Spleen (tissue), 7 donors: Measurements from ENCODE around the gene SLIT3.

Experiments used
- POLR2A ChIP-seq, 3 donors: fragments of 450-650 bp; IDR thresholded peaks; one replicate each; pipeline ENCODE4 v1.5.1; 2017; ENCODE audit warnings: antibody characterized with exemption in 3 of 3, mild to moderate bottlenecking in 1 of 3
- POLR2AphosphoS5 ChIP-seq, 3 donors: sonication (generic); formaldehyde crosslinking; IDR thresholded peaks; one replicate each; pipeline ENCODE4 v1.5.1; 2017; ENCODE audit warnings: antibody characterized with exemption in 3 of 3
- TF ChIP-seq, protein P1 (sequence below), 11 experiments: fragments of 200-600 bp in 7 of 11; fragments of 450-650 bp in 4 of 11; sonication (generic) in 4 of 11; IDR thresholded peaks in 8 of 11; conservative IDR thresholded peaks in 3 of 11; 1 replicate in 7 of 11; 2 replicates in 4 of 11; pipeline versions ENCODE4 v1.4.0 to v1.8.0; 2016 to 2021; ENCODE audit warnings: antibody characterized with exemption in 11 of 11, inconsistent platforms in 4 of 11, mild to moderate bottlenecking in 1 of 11
- donor health status: DM: no; HTN: no; CAD: no; lungs with moderate emphysema.
- donor health status: DM: no; HTN: no; CAD: no.
- donor health status: DM: no; HTN: no; CAD: no.

DNA sequence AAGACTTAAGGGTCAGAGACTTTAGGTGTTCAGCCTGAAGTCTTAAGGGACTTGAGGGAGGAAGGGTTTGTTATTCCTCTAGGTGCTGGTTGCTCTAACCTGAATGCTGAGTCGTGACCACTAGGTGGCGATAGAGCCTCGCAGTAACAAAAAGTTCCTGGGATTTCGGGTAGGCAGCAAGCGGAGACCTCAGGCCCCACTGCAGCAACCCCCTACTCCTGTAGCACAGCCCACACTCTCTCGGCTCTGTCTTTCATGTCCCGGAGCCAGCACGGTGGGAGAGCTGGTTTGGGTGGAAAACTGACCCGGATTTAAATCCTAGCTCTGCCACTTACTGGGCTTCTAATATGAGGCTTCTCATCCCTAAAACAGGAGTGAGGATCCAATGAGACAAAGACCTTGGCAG, 621.4 kb downstream of the SLIT3 start:
- TF ChIP-seq POLR2AphosphoS5 (IDR thresholded peaks at IDR 0.05) (no peak), POLR2A (IDR thresholded peaks at IDR 0.05) (no peak)
- TF ChIP-seq, protein P1, sequence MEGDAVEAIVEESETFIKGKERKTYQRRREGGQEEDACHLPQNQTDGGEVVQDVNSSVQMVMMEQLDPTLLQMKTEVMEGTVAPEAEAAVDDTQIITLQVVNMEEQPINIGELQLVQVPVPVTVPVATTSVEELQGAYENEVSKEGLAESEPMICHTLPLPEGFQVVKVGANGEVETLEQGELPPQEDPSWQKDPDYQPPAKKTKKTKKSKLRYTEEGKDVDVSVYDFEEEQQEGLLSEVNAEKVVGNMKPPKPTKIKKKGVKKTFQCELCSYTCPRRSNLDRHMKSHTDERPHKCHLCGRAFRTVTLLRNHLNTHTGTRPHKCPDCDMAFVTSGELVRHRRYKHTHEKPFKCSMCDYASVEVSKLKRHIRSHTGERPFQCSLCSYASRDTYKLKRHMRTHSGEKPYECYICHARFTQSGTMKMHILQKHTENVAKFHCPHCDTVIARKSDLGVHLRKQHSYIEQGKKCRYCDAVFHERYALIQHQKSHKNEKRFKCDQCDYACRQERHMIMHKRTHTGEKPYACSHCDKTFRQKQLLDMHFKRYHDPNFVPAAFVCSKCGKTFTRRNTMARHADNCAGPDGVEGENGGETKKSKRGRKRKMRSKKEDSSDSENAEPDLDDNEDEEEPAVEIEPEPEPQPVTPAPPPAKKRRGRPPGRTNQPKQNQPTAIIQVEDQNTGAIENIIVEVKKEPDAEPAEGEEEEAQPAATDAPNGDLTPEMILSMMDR (IDR thresholded peaks at IDR 0.05 in 8 of 11, conservative IDR thresholded peaks at IDR 0.05 in 3 of 11): peak; percentile 39 to 89 (median 78)
